ENCODE results near the gene RXFP2. TPM values are rescaled to one million over a fixed set of nuclear protein-coding genes. Genes with fewer than 3 reads are reported as not detected.

RXFP2 gene
- total RNA-seq, 4 donors from 2014 or later = 0.19 to 0.44 TPM; not detected in 2

- no peak for TF ChIP-seq CTCF (IDR thresholded peaks at IDR 0.05)
- TF ChIP-seq POLR2A (IDR thresholded peaks at IDR 0.05) = no peak
- no peak overlapping the region for H3K4me3 ChIP-seq (ENCODE audit: low read depth, poor library complexity, severe bottlenecking)
- no peak for DNase-seq (ENCODE audit: low spot score in 2 of 2)
- intact Hi-C loops (cut with DNase I; ENCODE audit: low total_unique reads) = no loop called here
- WGBS, 2 donors = 66 to 89% methylated on average over 4 of the region's 4 CpGs
These were observed 17.0 kb downstream of the RXFP2 start for GRCh38 chr13:31756346-31756745.

GRCh38 chr13:31761951-31762350 is 22.6 kb downstream of the RXFP2 start:
- intact Hi-C loops (cut with DNase I; ENCODE audit: low total_unique reads) = no loop called here
- no peak for DNase-seq (ENCODE audit: low spot score in 2 of 2)
- H3K4me3 ChIP-seq (ENCODE audit: low read depth, poor library complexity, severe bottlenecking) = no peak overlapping the region
- WGBS, 2 donors = 77 to 85% methylated on average over 2 of the region's 2 CpGs
- no peak for TF ChIP-seq CTCF (IDR thresholded peaks at IDR 0.05)
- TF ChIP-seq POLR2A (IDR thresholded peaks at IDR 0.05) = no peak

- TF ChIP-seq CTCF (IDR thresholded peaks at IDR 0.05) = no peak
- TF ChIP-seq POLR2A (IDR thresholded peaks at IDR 0.05) = no peak
- intact Hi-C loops (cut with DNase I; ENCODE audit: low total_unique reads) = no loop called here
- WGBS, 2 donors = 83 to 87% methylated on average over 2 of the region's 2 CpGs
- no peak for DNase-seq (ENCODE audit: low spot score in 2 of 2)
- no peak overlapping the region for H3K4me3 ChIP-seq (ENCODE audit: low read depth, poor library complexity, severe bottlenecking)
These were observed 25.2 kb downstream of the RXFP2 start for GRCh38 chr13:31764556-31764955.

GRCh38 chr13:31765138-31765785 is 25.9 kb downstream of the RXFP2 start:
- DNase-seq (ENCODE audit: low spot score in 2 of 2) = no peak
- no peak for TF ChIP-seq POLR2A (IDR thresholded peaks at IDR 0.05)
- TF ChIP-seq CTCF (IDR thresholded peaks at IDR 0.05) = no peak
- H3K4me3 ChIP-seq (ENCODE audit: low read depth, poor library complexity, severe bottlenecking) = no peak overlapping the region
- intact Hi-C loops (cut with DNase I; ENCODE audit: low total_unique reads) = no loop called here
- WGBS, 2 donors = 26 to 33% methylated on average over 2 of the region's 2 CpGs

GRCh38 chr13:31767175-31767900 is 28.0 kb downstream of the RXFP2 start:
- peak in 1 of 2 donors; percentile 36 for DNase-seq (ENCODE audit: low spot score in 2 of 2)
- TF ChIP-seq CTCF (IDR thresholded peaks at IDR 0.05) (no peak), POLR2A (IDR thresholded peaks at IDR 0.05) (no peak)
- WGBS, 2 donors = 66% methylated on average over 4 of the region's 4 CpGs
- intact Hi-C loops (cut with DNase I; ENCODE audit: low total_unique reads) = no loop called here
- H3K4me3 ChIP-seq (ENCODE audit: low read depth, poor library complexity, severe bottlenecking) = no peak overlapping the region

Measured in lower leg skin (tissue), 4 donors.